Mesendoderm (in vitro differentiated cells): ENCODE measurements around the gene TRMT11.
A peak's percentile ranks its signal among the peaks of the same experiment; 100 is the strongest.

Experiments
- DNase-seq: peaks from one replicate; pipeline ENCODE4 v3.0.0; 2013
- H2AK5ac ChIP-seq: 2 replicates; pipeline ENCODE4 v1.6.1; 2013; ENCODE audit warnings: low read length, inconsistent platforms
- H2BK120ac ChIP-seq: 2 replicates; pipeline ENCODE4 v1.6.1; 2013; ENCODE audit warnings: low read depth, mild to moderate bottlenecking, low read length, moderate library complexity, mixed read lengths
- H2BK15ac ChIP-seq: replicated peaks from 2 replicates; pipeline ENCODE4 v1.6.1; 2013; ENCODE audit warnings: low read depth, mild to moderate bottlenecking, moderate library complexity
- H2BK5ac ChIP-seq: 2 replicates; pipeline ENCODE4 v1.6.1; 2013; ENCODE audit warnings: low read length, inconsistent platforms
- H3K18ac ChIP-seq: 2 replicates; pipeline ENCODE4 v1.6.1; 2013; ENCODE audit warnings: mild to moderate bottlenecking, low read length, mixed read lengths
- H3K23ac ChIP-seq: one replicate; pipeline ENCODE4 v1.6.1; 2013; ENCODE audit warnings: low read length
- H3K27ac ChIP-seq: 2 replicates; pipeline ENCODE4 v1.5.1; 2013; ENCODE audit warnings: low read depth, mild to moderate bottlenecking, inconsistent platforms, low read length, moderate library complexity
- H3K27me3 ChIP-seq: 2 replicates; pipeline ENCODE4 v1.6.1; 2013; ENCODE audit warnings: low read length, control low read depth, mild to moderate bottlenecking, inconsistent platforms; ENCODE audit not compliant: insufficient read depth, poor library complexity
- H3K36me3 ChIP-seq: 2 replicates; pipeline ENCODE4 v1.6.1; 2013; ENCODE audit warnings: low read length, inconsistent platforms; ENCODE audit not compliant: control insufficient read depth, insufficient read depth
- H3K4ac ChIP-seq: one replicate; pipeline ENCODE4 v1.6.1; 2013; ENCODE audit warnings: low read depth, mild to moderate bottlenecking, low read length, moderate library complexity
- H3K4me1 ChIP-seq: 2 replicates; pipeline ENCODE4 v1.6.1; 2013; ENCODE audit warnings: low read depth, low read length, inconsistent platforms; ENCODE audit not compliant: control insufficient read depth
- H3K4me2 ChIP-seq: 2 replicates; pipeline ENCODE4 v1.6.1; 2013; ENCODE audit warnings: low read length
- H3K4me3 ChIP-seq: 2 replicates; pipeline ENCODE4 v1.5.1; 2013; ENCODE audit warnings: mild to moderate bottlenecking, low read length
- H3K56ac ChIP-seq: one replicate; pipeline ENCODE4 v1.6.1; 2013; ENCODE audit warnings: low read length
- H3K79me1 ChIP-seq: 2 replicates; pipeline ENCODE4 v1.6.1; 2013; ENCODE audit warnings: low read length, inconsistent platforms
- H3K79me2 ChIP-seq: 2 replicates; pipeline ENCODE4 v1.6.1; 2013; ENCODE audit warnings: mild to moderate bottlenecking, low read length; ENCODE audit not compliant: control insufficient read depth, insufficient read depth
- H3K9ac ChIP-seq: 2 replicates; pipeline ENCODE4 v1.6.1; 2013; ENCODE audit warnings: low read length, inconsistent platforms
- H4K5ac ChIP-seq: one replicate; pipeline ENCODE4 v1.6.1; 2013; ENCODE audit warnings: low read length
- H4K8ac ChIP-seq: one replicate; pipeline ENCODE4 v1.6.1; 2013; ENCODE audit warnings: low read depth, mild to moderate bottlenecking, control low read depth, low read length, moderate library complexity
- WGBS: extraction: QIAGEN DNeasy Blood & Tissue Kit; methylation state at CpG from one replicate; pipeline ENCODE4 v1.1.7; 2013; ENCODE audit warnings: low lambda C conversion rate, missing lambda C conversion rate; ENCODE audit not compliant: insufficient coverage; ENCODE audit errors: extremely low coverage; 5-methylcytosine and 5-hydroxymethylcytosine counted together

Gene TRMT11

GRCh38 chr6:126063512-126064146 is 77.3 kb downstream of the TRMT11 start:
- Histone ChIP-seq H2BK15ac (no peak overlapping the region), H3K4me2 (no peak overlapping the region), H3K27me3 (no peaks in the 10 kb centered on the region), H3K27ac (no peak overlapping the region), H3K18ac (peak overlapping the region; percentile 22), H3K36me3 (no peaks in the 10 kb centered on the region), H3K4me1 (peaks cover 5% of the 10 kb centered on the region), H3K79me2 (no peaks in the 10 kb centered on the region), H2AK5ac (no peak overlapping the region), H3K79me1 (no peaks in the 10 kb centered on the region), H3K56ac (peak overlapping the region; percentile 17), H3K9ac (no peak overlapping the region), H4K8ac (no peak overlapping the region), H3K23ac (no peak overlapping the region), H4K5ac (no peak overlapping the region), H3K4me3 (no peak overlapping the region), H2BK5ac (no peak overlapping the region), H2BK120ac (no peak overlapping the region), H3K4ac (no peak overlapping the region)
- WGBS: no CpG with 5 or more reads among the region's 6 CpGs
- DNase-seq: peak; percentile 75

- Histone ChIP-seq H3K4me2 (no peak overlapping the region), H3K23ac (no peak overlapping the region), H2BK5ac (peak overlapping the region; percentile 21), H3K36me3 (no peaks in the 10 kb centered on the region), H3K79me2 (no peaks in the 10 kb centered on the region), H2BK15ac (no peak overlapping the region), H3K9ac (no peak overlapping the region), H3K18ac (peak overlapping the region; percentile 73), H2AK5ac (no peak overlapping the region), H4K5ac (no peak overlapping the region), H3K4me3 (no peak overlapping the region), H3K79me1 (peaks cover 2% of the 10 kb centered on the region), H2BK120ac (peak overlapping the region; percentile 18), H3K56ac (peak overlapping the region; percentile 17), H3K4ac (peak overlapping the region; percentile 60), H3K4me1 (peaks cover 5% of the 10 kb centered on the region), H3K27me3 (no peaks in the 10 kb centered on the region), H3K27ac (no peak overlapping the region), H4K8ac (peak overlapping the region; percentile 42)
- WGBS: no CpG with 5 or more reads among the region's 4 CpGs
- no peak for DNase-seq
Measured at GRCh38 chr6:126064257-126064747, 78.0 kb downstream of the TRMT11 start.

- H2AK5ac ChIP-seq: no peak overlapping the region
- no peak overlapping the region for H2BK5ac ChIP-seq
- no peak overlapping the region for H3K56ac ChIP-seq
- peaks cover 2% of the 10 kb centered on the region for H3K79me1 ChIP-seq
- no peak overlapping the region for H4K8ac ChIP-seq
- H4K5ac ChIP-seq: no peak overlapping the region
- no peak overlapping the region for H3K4me2 ChIP-seq
- peaks cover 5% of the 10 kb centered on the region for H3K4me1 ChIP-seq
- no peak overlapping the region for H3K27ac ChIP-seq
- no peaks in the 10 kb centered on the region for H3K36me3 ChIP-seq
- H2BK15ac ChIP-seq: no peak overlapping the region
- no peak overlapping the region for H3K18ac ChIP-seq
- no CpG with 5 or more reads among the region's 7 CpGs for WGBS
- H3K4me3 ChIP-seq: no peak overlapping the region
- no peak overlapping the region for H3K9ac ChIP-seq
- H2BK120ac ChIP-seq: no peak overlapping the region
- H3K23ac ChIP-seq: no peak overlapping the region
- DNase-seq: peak; percentile 36
- no peaks in the 10 kb centered on the region for H3K27me3 ChIP-seq
- H3K4ac ChIP-seq: no peak overlapping the region
- no peaks in the 10 kb centered on the region for H3K79me2 ChIP-seq
Measured at GRCh38 chr6:126064748-126065401, 78.5 kb downstream of the TRMT11 start.

GRCh38 chr6:126066053-126067048 is 80.0 kb downstream of the TRMT11 start:
- Histone ChIP-seq H3K79me1 (peaks cover 2% of the 10 kb centered on the region), H3K36me3 (no peaks in the 10 kb centered on the region), H3K27me3 (no peaks in the 10 kb centered on the region), H3K27ac (no peak overlapping the region), H3K4me2 (no peak overlapping the region), H2BK15ac (no peak overlapping the region), H3K4me3 (no peak overlapping the region), H4K5ac (no peak overlapping the region), H3K9ac (no peak overlapping the region), H2BK120ac (no peak overlapping the region), H3K79me2 (no peaks in the 10 kb centered on the region), H3K18ac (no peak overlapping the region), H2AK5ac (no peak overlapping the region), H3K4me1 (peaks cover 5% of the 10 kb centered on the region), H3K23ac (no peak overlapping the region), H3K4ac (no peak overlapping the region), H3K56ac (no peak overlapping the region), H4K8ac (no peak overlapping the region), H2BK5ac (no peak overlapping the region)
- DNase-seq: no peak
- no CpG with 5 or more reads among the region's 12 CpGs for WGBS

GRCh38 chr6:126067073-126067472 is 80.7 kb downstream of the TRMT11 start:
- Histone ChIP-seq H3K4me3 (no peak overlapping the region), H2BK5ac (no peak overlapping the region), H2BK15ac (no peak overlapping the region), H3K4ac (no peak overlapping the region), H3K4me2 (no peak overlapping the region), H3K18ac (no peak overlapping the region), H2BK120ac (no peak overlapping the region), H2AK5ac (no peak overlapping the region), H3K9ac (no peak overlapping the region), H4K8ac (no peak overlapping the region), H3K79me1 (peaks cover 2% of the 10 kb centered on the region), H3K56ac (no peak overlapping the region), H3K4me1 (peaks cover 5% of the 10 kb centered on the region), H3K79me2 (no peaks in the 10 kb centered on the region), H3K27me3 (no peaks in the 10 kb centered on the region), H4K5ac (no peak overlapping the region), H3K36me3 (no peaks in the 10 kb centered on the region), H3K23ac (no peak overlapping the region), H3K27ac (no peak overlapping the region)
- DNase-seq: no peak
- no CpG with 5 or more reads among the region's 3 CpGs for WGBS
